ENCODE results near the gene EMC10.

DNA sequence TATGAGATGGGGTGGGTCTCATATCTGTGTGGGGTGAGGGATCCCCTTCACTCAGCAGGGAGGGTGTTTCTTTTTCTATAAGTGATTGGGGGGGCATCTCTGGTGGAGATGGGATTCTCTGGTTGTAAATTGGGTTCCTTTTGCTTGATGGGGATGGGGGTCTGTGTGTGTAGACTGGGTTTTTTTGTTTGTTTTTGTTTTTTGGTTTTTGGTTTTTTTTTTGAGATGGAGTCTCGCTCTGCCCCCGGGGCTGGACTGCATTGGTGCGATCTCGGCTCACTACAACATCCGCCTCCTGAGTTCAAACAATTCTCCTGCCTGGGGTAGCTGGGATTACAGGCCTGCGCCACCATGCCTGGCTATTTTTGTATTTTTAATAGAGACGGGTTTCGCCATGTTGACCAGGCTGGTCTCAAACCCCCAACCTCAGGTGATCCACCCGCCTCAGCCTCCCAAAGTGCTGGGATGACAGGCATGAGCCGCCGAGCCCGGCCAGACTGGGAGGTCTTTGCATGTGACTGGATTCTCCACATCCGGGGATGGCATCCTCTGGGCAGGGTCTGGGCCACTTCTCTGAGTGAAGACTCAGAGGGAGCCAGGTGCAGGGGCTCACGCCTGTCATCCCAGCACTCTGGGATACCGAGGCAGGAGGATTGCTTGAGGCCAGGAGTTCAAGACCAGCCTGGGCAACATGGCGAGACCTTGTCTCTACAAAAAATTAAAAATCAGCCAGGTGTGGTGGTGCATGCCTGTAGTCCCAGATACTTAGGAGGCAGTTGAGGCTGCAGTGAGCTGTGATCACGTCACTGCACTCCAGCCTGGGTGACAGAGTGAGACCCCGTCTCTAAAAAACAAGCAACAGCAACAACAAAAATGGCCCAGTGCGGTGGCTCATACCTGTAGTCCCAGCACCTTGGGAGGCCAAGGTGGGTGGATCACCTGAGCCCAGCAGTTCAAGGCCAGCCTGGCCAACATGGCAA is 42.8 kb upstream of the EMC10 start:
- no peak for TF ChIP-seq ZNF555 (tag by site-specific recombination; conservative IDR thresholded peaks at IDR 0.05)
- TF ChIP-seq ZNF121 (tag by site-specific recombination; IDR thresholded peaks at IDR 0.05) = no peak
- no peak for TF ChIP-seq ZNF416 (tag by site-specific recombination; IDR thresholded peaks at IDR 0.05)
- TF ChIP-seq EGR2 (tag by site-specific recombination; IDR thresholded peaks at IDR 0.05; ENCODE audit: low read depth) = no peak
- TF ChIP-seq, protein P1, sequence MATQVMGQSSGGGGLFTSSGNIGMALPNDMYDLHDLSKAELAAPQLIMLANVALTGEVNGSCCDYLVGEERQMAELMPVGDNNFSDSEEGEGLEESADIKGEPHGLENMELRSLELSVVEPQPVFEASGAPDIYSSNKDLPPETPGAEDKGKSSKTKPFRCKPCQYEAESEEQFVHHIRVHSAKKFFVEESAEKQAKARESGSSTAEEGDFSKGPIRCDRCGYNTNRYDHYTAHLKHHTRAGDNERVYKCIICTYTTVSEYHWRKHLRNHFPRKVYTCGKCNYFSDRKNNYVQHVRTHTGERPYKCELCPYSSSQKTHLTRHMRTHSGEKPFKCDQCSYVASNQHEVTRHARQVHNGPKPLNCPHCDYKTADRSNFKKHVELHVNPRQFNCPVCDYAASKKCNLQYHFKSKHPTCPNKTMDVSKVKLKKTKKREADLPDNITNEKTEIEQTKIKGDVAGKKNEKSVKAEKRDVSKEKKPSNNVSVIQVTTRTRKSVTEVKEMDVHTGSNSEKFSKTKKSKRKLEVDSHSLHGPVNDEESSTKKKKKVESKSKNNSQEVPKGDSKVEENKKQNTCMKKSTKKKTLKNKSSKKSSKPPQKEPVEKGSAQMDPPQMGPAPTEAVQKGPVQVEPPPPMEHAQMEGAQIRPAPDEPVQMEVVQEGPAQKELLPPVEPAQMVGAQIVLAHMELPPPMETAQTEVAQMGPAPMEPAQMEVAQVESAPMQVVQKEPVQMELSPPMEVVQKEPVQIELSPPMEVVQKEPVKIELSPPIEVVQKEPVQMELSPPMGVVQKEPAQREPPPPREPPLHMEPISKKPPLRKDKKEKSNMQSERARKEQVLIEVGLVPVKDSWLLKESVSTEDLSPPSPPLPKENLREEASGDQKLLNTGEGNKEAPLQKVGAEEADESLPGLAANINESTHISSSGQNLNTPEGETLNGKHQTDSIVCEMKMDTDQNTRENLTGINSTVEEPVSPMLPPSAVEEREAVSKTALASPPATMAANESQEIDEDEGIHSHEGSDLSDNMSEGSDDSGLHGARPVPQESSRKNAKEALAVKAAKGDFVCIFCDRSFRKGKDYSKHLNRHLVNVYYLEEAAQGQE (tag by site-specific recombination; IDR thresholded peaks at IDR 0.05) = no peak
- TF ChIP-seq KLF7 (tag by site-specific recombination; IDR thresholded peaks at IDR 0.05; ENCODE audit: borderline replicate concordance) = no peak
- TF ChIP-seq SCRT2 (tag by site-specific recombination; IDR thresholded peaks at IDR 0.05) = no peak
- TF ChIP-seq, protein P2, sequence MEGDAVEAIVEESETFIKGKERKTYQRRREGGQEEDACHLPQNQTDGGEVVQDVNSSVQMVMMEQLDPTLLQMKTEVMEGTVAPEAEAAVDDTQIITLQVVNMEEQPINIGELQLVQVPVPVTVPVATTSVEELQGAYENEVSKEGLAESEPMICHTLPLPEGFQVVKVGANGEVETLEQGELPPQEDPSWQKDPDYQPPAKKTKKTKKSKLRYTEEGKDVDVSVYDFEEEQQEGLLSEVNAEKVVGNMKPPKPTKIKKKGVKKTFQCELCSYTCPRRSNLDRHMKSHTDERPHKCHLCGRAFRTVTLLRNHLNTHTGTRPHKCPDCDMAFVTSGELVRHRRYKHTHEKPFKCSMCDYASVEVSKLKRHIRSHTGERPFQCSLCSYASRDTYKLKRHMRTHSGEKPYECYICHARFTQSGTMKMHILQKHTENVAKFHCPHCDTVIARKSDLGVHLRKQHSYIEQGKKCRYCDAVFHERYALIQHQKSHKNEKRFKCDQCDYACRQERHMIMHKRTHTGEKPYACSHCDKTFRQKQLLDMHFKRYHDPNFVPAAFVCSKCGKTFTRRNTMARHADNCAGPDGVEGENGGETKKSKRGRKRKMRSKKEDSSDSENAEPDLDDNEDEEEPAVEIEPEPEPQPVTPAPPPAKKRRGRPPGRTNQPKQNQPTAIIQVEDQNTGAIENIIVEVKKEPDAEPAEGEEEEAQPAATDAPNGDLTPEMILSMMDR (tag by site-specific recombination; IDR thresholded peaks at IDR 0.05) = no peak
- no peak for TF ChIP-seq SALL2 (tag by site-specific recombination; IDR thresholded peaks at IDR 0.05; ENCODE audit: borderline replicate concordance)

Measured in HEK293 (cell line).